GM21576 (cell line): ENCODE data around the gene RPTOR.

Experiments used
- ATAC-seq: cut with Tn5 transposase; IDR thresholded peaks from one replicate; pipeline ENCODE4 v1.9.1; 2021; ENCODE audit warnings: mild to moderate bottlenecking, moderate library complexity; ENCODE audit not compliant: unreplicated experiment

RPTOR gene

GRCh38 chr17:80836971-80837481, 292.4 kb downstream of the RPTOR start:
- no peak for ATAC-seq

- ATAC-seq = no peak
Measured at GRCh38 chr17:80837711-80838110, 293.1 kb downstream of the RPTOR start.

DNA sequence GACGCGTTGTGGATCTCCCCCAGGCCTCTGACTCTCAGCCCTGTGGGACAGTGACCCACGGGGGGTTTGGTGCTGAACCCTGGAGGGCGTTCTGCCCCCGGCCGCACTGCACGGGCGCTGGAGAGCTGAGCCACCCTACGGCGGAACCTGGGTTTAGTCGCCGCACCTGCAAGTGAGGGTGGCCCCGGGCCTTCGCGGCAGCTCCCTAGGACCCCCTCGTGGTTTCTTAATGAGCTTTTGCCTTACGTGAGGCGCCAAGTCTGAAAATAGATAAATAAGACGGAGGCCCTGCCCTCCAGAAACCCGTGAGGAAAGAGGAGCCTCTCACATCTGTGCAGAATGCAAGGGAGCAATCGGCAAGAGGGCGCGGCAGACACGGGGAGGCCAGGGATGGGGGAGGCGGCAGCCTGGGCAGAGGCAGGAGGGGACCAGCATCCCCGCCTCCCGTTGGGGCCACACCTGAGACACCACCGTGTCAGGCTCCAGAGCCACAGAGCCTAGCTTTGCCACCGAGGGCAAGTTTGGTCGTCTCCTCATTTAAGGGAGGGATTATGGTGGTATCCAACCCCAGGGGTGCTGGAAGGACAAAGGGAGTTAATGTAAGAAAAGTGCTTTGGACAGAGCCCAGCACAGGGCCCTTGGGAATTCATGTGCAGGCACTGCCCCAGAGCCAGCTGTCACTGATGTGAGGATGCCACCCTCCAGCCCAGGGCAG, 293.8 kb downstream of the RPTOR start:
- no peak for ATAC-seq

- ATAC-seq = no peak
Measured at GRCh38 chr17:80839026-80839345, 294.3 kb downstream of the RPTOR start.

DNA sequence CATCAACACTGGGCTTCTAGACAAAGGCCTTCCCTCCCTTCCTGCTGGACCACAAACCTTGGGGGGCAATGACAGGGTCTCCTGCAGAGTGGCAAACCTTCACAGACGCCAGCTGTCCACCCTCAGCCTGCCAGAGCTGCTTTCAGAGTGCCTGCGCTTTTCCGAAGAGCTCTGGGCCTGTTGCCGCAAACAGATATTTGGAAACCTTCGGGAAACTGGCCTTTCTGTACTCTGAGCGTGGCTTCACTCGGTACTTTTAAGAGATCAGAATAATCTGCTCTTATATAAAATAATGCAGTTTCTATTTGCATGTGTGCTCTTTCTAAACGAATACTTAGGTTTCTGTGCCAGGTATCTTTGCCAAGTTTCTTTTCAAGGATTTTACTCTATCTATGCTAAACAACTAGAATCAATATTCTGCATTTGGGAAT, 294.9 kb downstream of the RPTOR start:
- no peak for ATAC-seq

DNA sequence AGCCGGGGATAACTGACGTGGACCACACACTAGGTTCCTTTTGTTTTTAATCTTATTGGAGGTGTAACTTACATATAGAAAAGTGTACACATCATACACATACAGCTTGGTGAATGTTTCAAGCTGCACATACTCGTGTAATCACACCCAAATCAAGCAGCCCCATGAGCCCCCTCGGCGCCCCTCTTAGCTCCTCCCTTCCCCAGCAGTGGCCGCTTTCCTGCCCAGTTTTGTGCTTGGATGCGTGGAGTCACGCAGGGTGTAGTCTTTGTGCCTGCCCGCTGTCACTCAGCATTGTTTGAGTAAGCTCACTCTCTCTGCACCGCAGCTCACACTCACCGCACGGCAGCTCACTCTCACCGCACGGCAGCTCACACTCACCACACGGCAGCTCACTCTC, 295.3 kb downstream of the RPTOR start:
- ATAC-seq = no peak

DNA sequence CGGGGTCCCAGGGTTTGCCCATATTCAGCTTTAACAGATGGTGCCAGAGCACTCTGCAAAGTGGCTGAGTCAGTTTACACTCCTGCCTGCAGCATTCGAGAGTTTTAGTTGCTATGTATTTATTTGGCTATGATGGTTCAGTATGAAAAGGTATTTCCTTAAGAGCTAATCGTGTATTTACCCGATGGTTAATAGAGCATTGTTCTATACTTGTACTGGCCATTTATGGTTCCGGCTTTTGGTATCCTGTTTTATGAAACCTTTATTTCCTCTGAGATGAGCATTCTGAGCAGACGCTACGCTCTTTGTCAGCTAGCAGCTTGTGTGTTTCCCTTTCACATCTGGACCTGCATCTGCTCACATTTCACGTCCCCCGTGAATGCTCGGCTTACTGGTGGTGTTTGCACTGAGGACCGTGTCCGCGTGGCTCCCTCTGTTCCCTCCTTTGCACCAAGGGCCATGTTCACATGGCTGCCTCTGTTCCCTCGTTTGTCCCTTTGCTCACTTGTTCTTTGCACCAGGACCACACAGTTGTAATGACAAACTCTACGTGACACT, 297.9 kb downstream of the RPTOR start:
- ATAC-seq = no peak

- ATAC-seq = no peak
Measured at GRCh38 chr17:80843741-80844156, 299.1 kb downstream of the RPTOR start.

- no peak for ATAC-seq
Measured at GRCh38 chr17:80844418-80844990, 299.9 kb downstream of the RPTOR start.

- ATAC-seq = no peak
Measured at GRCh38 chr17:80845069-80845862, 300.6 kb downstream of the RPTOR start.

DNA sequence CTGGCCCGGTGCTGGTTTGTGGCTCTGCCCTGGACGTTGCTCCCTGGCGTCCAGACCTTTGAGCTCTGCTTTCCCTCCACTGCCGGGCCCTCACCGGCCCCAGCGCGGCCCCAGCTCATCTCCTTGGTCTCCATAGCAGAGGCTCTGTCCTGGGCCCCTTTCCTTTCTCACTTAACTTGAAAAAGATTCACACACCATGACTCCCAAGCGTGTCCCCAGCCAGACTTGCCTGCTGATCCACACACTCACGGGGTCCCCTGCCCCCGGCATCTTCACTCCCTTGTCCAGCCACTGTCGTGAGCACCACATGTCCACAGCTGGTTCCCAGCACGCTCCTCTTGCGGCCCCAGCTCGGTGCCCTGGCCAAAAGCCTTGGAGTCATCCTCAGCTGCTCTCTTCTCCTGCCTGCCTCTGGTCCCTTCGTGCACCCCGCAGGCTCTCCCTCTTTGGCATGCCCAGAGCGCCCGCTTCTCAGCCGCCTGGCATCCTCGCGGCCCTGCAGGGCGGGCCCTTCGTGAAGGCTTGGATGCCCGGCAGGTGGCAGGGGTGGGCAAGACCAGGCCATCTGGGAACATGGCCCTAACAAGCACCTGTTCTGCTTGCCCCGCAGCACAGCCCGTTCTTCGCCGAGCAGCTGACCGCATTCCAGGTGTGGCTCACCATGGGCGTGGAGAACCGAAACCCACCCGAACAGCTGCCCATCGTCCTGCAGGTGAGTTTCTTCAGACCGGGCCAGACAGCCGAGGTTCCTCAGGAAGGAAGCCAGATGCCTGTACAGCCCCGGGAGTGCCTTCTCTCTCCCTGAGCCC, 301.4 kb downstream of the RPTOR start:
- no peak for ATAC-seq

GRCh38 chr17:80846932-80847331, 302.3 kb downstream of the RPTOR start:
- no peak for ATAC-seq

DNA sequence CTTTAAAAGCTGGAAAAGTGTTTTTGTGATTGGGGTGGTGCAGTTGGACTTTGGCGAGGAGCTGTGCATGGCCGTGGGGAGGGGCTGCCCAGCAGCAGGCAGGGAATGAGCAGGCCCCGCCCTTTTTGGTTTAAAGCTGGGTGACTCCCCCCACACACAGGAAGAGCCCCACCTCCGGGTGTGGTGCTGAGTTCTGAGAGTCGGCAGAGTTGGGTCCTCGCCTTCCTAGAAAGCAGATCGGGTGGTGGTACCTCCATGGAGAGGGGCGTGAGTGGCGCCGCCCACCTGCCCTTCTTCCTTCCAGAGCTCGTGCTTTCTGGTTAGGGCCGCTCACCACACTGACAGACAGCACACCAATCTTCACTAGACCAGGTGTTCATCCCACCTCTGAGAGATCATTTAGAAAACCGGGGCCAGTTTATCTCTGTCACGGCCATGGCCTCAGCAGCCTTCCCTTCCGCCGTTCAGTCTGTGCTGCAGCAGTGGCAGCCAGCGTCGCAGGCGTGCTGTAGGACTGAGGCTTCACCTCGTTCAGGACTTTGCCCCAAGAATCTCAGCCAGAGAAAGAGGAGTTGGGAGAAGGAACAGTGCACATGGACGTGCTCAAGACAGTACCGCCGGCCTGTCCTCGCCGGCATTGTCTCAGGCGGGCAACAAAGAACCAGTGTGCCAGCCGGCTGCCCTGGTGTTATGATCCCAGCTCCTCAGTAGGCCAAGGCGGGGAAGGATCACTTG, 303.0 kb downstream of the RPTOR start:
- no peak for ATAC-seq

- ATAC-seq = no peak
Measured at GRCh38 chr17:80848449-80849102, 303.9 kb downstream of the RPTOR start.

DNA sequence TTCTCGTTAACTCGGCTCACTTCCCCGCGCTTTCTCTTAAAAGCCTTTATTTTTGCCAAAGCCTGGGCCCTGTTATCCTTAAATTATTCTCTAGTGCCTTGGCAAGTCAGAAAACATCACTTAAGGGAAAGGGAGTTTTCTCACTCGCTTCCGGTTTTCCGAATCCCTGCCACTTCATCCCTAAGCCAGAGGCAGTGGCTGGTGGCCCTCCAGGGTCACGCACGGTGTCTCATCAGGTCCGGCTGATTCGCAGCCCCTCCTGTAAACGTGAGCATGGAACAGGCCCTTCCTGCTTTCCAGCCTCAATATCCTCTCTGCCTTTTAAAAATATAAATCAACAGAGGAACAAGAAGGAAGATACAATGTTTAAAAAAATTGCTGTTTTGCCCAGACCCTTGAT, 304.5 kb downstream of the RPTOR start:
- no peak for ATAC-seq

DNA sequence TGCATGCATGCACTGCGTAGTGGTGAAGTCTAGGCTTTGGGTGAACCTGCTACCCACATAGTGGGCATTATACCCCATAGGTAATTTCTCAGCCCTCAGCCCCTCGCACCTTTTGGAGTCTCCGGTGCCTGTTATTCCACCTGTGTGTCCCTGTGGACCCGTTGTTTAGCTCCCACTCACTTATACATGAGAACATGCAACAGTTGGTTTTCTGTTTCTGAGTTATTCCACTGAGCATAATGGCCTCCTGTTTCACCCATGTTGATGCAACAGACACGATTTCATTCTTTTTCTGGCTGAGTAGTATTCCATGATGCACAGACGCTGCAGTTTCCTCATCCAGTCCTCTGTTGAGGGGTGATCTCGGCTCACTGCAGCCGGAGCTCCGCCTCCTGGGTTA, 305.5 kb downstream of the RPTOR start:
- ATAC-seq = no peak

GRCh38 chr17:80850817-80851216, 306.2 kb downstream of the RPTOR start:
- no peak for ATAC-seq

DNA sequence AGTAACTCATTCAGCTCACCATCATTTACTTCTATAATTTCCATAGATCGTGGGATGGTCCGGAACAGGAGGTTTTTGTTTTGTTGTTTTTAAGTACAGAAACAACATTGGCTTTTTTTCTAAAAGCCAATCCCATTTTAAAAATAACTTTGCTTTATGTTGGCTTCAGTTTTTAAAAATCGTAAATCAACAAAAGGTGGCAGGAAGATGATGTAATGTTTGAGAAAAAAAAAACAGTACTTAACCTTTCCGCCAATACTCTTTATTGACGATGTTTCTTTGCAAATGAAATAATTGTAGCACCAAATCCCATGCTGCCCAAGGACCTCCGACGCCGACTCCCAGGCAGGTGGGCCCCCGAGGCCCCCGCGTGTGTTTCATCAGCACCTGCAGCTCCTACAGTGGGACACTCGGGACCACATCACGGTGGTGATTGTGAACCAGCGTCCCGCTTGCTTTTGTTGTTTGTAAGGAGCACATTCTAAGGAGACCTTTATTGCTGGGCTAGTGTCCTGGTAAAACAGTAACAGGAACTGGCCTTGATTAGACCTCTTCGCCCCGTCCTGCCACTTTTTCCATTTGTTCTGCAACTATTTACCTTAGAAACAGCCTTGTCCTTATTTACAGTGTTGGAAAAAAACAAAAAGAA, 306.8 kb downstream of the RPTOR start:
- no peak for ATAC-seq

DNA sequence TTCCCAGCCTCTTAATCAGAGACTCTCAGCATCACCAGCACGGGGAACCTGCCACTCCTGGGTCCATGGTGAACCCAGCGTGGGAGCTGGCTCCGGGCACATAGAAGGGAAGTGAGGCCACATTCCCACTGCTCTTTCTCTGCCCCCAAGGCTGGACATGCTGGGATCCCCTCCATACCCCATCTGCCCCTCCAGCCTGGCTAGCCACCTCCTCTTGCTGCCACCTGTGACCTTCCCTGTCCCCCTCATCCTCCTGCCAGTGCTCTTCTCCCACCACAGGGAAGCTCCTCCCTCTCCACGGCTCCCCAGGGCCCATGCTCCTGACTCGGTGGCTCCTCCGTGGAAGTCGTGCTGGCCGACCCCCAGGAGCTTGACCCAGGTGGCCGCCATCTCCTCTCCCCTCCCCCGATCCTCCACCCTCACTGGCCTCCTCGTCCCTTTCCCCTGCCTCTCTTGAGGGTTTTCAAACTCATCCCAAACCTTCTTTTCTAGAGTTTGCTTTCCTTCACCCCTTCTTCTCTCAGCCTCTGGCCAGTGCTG, 307.9 kb downstream of the RPTOR start:
- no peak for ATAC-seq
